A549 (cell line): ENCODE results near the gene RBSN.

ENCODE experiments used
- EHMT2 ChIP-seq: fragments of 200-600 bp; sonication (generic); IDR thresholded peaks from 2 replicates; pipeline ENCODE4 v1.6.1; 2016; ENCODE audit warnings: antibody characterized with exemption, low read depth, mild to moderate bottlenecking, moderate library complexity
- EP300 ChIP-seq, 2 experiments: fragments of >200 bp; sonication (Bioruptor Twin); formaldehyde crosslinking; IDR thresholded peaks; 2 replicates in 1 of 2; 3 replicates in 1 of 2; pipeline ENCODE4 v1.6.1; 2016 to 2017
- FOSL2 ChIP-seq, 2 experiments: fragments of 450-650 bp in 1 of 2; fragments of >200 bp in 1 of 2; sonication (Bioruptor Twin) in 1 of 2; formaldehyde crosslinking; IDR thresholded peaks; 2 replicates each; pipeline versions ENCODE4 v1.5.0 to v1.6.1; 2016 to 2020; ENCODE audit warnings: mild to moderate bottlenecking in 1 of 2, moderate library complexity in 1 of 2
- JUNB ChIP-seq: fragments of >200 bp; sonication (Bioruptor Twin); formaldehyde crosslinking; IDR thresholded peaks from 2 replicates; pipeline ENCODE4 v1.6.1; 2016
- MAX ChIP-seq: IDR thresholded peaks from 2 replicates; pipeline ENCODE4 v1.6.1; 2012
- POLR2A ChIP-seq: IDR thresholded peaks from 2 replicates; pipeline ENCODE4 v1.6.1; 2012; ENCODE audit warnings: mild to moderate bottlenecking, low read length
- RFX5 ChIP-seq: fragments of 450-650 bp; IDR thresholded peaks from 2 replicates; pipeline ENCODE4 v1.7.1; 2014; ENCODE audit warnings: antibody characterized with exemption, mild to moderate bottlenecking, moderate library complexity
- SMC3 ChIP-seq: fragments of >200 bp; sonication (Bioruptor Twin); formaldehyde crosslinking; IDR thresholded peaks from 3 replicates; pipeline ENCODE4 v1.6.1; 2018; ENCODE audit warnings: inconsistent platforms
- TFCP2L1 ChIP-seq: fragments of 250-450 bp; sonication (Bioruptor Pico); IDR thresholded peaks from 2 replicates; pipeline ENCODE4 v1.5.0; 2021; ENCODE audit warnings: mild to moderate bottlenecking
- TF ChIP-seq, protein P1 (sequence below): fragments of >200 bp; sonication (Bioruptor Twin); formaldehyde crosslinking; IDR thresholded peaks from 3 replicates; pipeline ENCODE4 v1.5.1; 2016
- TF ChIP-seq, protein P2 (sequence below): fragments of >200 bp; sonication (Bioruptor Twin); formaldehyde crosslinking; IDR thresholded peaks from 2 replicates; pipeline ENCODE4 v1.6.1; 2016

- TF ChIP-seq JUNB (no peak), EHMT2 (no peak), EP300 (IDR thresholded peaks at IDR 0.05) (no peak), SMC3 (no peak), POLR2A (no peak), FOSL2 (IDR thresholded peaks at IDR 0.05) (no peak), FOSL2 (CRISPR knock-in tag; IDR thresholded peaks at IDR 0.05) (no peak), RFX5 (no peak), MAX (no peak), TFCP2L1 (CRISPR knock-in tag) (no peak)
- TF ChIP-seq, protein P1, sequence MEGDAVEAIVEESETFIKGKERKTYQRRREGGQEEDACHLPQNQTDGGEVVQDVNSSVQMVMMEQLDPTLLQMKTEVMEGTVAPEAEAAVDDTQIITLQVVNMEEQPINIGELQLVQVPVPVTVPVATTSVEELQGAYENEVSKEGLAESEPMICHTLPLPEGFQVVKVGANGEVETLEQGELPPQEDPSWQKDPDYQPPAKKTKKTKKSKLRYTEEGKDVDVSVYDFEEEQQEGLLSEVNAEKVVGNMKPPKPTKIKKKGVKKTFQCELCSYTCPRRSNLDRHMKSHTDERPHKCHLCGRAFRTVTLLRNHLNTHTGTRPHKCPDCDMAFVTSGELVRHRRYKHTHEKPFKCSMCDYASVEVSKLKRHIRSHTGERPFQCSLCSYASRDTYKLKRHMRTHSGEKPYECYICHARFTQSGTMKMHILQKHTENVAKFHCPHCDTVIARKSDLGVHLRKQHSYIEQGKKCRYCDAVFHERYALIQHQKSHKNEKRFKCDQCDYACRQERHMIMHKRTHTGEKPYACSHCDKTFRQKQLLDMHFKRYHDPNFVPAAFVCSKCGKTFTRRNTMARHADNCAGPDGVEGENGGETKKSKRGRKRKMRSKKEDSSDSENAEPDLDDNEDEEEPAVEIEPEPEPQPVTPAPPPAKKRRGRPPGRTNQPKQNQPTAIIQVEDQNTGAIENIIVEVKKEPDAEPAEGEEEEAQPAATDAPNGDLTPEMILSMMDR: no peak
- TF ChIP-seq, protein P2, sequence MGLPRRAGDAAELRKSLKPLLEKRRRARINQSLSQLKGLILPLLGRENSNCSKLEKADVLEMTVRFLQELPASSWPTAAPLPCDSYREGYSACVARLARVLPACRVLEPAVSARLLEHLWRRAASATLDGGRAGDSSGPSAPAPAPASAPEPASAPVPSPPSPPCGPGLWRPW: no peak
Measured at GRCh38 chr3:15023249-15023648, 75.7 kb downstream of the RBSN start.
